GM21367 (cell line): ENCODE data around the gene DDX25.
"Not testable (repeated sequence)": the region's sequence is repeated elsewhere in the genome, so short reads cannot be mapped to it uniquely, and the experiment has no call there.

Experiments
- ATAC-seq: cut with Tn5 transposase; IDR thresholded peaks from one replicate; pipeline ENCODE4 v1.9.1; 2021; ENCODE audit not compliant: unreplicated experiment

DDX25 gene

DNA sequence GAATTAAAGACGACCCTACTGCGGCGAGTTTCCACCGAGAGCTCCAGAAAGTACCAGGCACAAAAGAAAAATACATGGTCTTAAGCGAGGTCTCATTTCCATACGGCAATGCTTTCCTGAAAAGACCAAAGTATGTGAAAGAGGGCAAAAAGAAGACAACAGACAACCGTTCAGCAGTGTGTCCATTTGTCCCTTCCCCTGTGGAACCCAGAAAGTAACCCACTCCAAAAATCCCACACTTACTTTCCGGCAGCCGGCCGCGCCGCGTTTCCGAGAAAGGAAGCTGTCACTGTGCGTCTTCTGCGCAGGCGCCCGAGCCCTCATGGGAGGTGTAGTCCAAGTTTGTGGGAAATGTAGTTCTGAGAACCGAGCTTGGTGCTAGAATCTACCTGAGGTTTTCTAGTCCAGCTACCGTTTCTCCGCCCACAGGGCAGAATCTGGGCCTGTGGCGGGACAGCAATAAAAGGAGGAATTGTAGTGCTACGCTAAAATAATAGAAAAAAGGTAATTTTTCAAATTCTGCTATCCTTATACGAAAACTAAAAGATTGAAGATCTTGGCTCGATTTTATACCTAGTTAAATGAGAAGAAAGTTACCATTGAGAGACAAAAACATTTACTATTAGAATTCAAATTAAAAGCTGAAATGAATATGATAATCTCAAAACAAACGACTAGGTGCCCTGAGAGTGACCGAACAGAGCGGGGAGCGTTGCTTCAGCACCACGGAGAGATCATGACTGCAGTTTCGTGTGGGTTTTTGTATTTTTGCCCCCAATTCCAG is 1.2 kb upstream of the DDX25 start, which contains the start of gene PUS3:
TSS of gene PUS3 (minus strand) at position 280 of the 784 bp plus-strand sequence. CDS start 6,922 bp downstream, outside the sequence.
- ATAC-seq: peak; percentile 99

DNA sequence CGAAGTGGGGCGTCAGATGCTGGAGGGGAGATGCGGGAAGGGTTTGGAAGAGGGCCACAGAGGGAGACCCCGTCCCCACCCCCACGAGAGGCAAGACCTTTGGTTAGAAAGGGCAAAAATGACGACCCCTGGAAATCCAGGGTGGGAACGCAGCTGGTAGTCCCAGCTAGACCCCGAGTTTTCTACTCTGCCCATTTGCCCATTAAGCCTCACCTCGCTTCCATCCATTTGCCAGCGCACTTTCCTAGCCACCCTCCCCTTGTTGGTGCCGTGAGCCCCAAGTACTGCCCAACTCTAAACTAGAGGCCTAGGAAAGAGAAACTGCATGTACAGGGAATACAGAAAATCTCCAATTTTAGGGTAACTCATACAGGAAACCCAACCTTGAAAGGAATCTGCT is 370 bp downstream of the DDX25 start:
- ATAC-seq: no peak

DNA sequence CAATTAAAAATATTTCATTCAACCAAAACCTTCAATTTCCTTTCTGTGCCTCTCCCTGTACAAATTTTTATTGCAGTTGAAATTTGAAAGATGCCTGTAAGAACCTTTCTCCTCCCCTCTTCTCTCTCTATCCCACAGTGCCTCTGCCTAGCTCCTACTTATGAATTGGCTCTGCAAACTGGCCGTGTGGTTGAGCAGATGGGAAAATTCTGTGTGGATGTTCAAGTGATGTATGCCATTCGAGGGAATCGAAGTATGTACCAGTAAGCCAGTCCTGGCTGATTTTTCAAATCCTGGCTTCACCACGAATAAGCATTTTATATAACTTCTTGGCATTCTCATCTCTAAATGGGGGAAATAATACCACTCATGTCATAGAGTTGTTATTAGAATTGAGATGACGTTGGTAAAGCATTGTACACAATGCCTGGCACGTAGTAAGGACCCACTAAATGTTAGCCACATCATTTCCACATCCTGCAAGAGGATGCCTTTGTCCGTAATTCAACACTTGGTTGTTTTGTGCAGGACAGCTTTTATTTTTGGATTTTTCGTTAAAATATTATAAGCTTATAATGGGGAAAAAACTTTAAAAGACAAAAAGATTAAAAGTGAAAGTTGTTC is 6.0 kb downstream of the DDX25 start:
- ATAC-seq: no peak

DNA sequence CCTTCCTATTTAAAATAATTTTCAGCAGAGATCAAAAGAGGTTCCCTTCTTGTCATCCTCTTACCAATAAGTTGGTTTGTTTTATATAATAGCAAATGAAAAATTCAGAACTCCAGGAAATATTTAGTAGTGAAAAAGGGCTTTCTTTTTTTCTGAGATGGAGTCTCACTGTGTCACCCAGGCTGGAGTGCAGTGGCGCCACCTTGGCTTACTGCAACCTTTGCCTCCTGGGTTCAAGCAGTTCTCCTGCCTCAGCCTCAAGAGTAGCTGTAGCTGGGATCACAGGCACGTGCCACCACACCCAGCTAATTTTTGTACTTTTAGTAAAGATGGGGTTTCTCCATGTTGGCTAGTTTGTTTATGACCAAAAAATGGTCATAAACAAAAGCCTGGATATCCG is 10.3 kb downstream of the DDX25 start:
- not testable (repeated sequence) for ATAC-seq

DNA sequence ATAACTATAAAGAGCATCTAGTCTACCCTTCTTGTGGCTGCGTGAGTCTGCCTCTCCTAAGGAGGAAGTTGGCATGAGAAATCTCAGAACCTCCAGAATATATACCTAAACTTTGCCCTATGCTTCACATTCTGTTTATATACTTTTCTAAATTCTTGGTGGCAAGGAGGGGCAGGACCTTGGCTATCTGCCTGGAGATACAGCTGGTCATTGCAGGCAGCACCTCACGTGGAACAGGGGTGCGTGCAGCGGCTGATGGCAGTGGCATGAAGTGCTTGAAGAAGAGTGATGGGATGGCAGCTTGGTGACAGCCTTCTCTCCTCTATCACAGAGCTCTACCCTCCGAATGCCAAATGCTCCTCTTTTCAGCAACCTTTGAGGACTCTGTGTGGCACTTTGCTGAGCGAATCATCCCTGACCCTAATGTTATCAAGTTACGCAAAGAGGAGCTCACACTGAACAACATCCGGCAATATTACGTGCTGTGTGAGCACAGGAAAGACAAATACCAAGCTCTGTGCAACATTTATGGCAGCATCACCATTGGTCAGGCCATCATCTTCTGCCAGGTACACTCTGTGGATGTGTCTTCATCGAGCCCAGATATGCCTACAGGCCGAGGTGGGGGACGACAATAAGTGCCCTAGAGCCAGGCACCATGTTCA is 12.5 kb downstream of the DDX25 start:
- ATAC-seq: no peak

DNA sequence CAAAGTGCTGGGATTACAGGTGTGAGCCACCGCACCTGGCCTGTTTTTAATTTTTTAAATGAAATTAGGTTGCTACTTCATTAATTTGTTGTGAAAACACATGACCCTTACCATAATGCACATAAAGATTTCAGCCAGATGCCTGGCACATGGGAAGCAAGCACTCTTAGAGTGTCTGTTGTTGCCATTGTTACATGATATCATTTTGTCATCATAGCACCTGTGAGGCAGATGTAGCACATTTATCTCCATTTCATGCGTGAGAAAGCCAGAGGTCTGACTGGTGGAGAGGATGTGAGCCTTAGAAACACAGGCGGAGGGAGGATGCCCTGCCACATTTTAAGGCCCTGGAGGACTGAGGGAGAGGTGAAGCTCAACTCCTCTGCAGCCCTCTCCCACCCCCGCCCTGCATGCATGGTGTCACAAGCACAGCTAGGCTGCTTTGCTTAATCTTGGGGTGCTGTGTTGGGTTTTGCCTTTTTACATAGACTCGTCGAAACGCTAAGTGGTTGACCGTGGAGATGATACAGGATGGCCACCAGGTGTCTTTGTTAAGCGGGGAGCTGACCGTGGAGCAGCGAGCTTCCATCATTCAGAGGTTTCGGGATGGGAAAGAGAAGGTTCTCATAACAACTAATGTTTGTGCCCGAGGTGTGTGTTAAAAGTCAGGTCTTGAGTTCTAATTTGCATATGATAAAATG is 14.0 kb downstream of the DDX25 start:
- no peak for ATAC-seq

DNA sequence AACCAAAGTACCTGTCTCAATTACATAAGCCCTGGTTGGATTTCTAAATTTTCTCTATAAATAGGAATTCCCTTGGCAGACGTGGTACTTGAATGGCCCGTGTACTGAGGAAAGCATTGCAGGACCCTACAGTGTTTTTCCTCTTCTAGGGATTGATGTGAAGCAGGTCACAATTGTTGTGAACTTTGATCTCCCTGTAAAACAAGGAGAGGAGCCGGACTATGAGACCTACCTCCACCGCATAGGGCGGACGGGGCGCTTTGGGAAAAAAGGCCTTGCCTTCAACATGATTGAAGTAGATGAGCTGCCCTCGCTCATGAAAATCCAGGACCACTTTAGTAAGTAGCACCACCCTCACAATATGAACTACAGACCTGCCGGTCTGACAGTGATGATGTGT is 16.7 kb downstream of the DDX25 start:
- ATAC-seq: no peak

DNA sequence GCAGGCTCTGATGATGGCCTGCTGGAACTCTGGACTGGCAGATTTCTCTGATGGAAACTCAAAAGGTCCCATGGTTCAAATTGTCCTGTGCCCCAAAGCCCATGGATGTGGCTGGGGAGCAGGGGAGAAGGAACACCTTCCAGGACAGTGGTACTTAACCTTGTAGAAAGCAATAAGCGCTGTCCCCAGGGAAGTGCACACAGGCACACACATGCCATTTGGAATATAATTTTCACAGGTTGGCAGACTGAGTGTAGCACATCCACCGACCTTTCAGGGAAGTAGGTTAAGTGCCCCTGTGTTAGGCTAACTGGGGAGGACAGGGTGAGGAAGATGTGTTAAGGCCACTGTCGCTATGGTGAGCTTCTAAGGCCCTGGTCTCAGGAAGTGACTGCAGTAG is 17.8 kb downstream of the DDX25 start:
- ATAC-seq: no peak

DNA sequence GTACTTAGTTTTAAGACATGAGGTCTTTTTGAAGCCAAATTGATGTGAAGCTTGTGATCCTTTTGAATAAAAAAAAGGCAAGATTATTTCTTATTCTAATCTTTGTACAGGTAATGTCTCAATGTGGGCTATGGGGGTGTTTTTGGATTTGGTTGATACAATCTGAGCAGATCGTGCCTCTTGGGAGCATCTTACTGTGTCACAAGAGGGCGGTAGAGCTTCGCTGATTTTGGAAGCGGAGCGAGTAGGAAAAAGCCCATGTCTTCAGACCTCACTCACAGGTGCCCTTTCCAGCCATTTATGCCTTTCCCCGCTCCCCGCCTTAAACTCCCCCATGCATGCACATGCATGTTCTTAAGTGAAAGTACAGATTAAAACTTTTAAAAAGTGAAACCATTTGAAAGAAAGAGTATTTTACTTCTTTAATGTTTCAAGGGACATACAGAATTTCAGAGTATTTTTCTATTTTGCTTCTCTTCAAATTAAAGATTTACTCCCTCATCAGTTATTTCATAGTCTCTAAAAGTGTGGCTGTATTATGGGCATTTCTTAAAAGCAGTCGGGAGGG is 18.8 kb downstream of the DDX25 start:
- no peak for ATAC-seq

DNA sequence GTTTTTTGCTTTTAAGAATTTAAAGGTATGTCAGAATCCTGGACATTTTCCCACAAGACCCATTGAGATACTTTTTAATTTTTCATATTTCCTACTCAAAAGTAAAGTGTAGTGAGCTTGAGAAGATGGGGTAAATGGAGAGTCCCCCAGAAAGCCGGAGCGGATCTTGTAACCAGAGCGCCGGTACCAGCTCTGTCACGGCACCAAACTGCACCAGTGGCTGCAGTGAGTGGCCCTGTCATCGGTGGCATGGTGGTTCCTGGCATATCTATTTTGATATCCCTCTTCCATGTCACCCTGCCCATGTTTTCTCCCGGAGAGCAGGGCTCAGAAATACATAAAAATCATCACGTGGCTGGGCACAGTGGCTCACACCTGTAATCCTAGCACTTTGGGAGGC is 19.3 kb downstream of the DDX25 start:
- ATAC-seq: no peak

DNA sequence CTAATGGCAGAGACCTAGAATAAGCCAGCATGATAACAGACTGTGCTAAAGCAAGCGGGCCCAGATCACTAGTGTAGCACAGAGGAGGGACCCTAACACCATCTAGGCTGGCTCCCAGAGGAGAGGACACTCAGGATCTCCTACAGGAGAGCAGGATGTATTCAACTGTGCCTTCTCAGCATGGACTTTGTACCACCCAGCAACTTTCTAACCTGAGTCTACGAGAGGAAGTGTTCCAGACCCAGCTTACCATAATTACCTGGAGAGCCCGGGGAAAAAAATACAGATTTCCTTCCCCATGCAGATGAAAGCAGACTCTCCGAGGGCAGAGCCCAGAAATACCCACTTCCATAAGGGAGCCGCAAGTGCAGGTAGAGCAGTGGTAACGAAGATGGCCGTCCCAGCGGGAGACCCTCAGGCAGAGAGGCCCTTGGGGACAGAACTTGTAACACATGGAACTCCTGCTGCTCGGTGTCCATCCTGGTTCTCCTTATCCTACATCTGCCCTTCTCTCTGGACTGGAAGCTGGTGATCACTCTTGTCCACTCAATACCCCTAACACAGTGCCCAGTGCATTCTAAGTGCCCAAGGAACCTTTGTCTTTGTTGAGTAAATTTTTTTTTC is 20.2 kb downstream of the DDX25 start:
- no peak for ATAC-seq

DNA sequence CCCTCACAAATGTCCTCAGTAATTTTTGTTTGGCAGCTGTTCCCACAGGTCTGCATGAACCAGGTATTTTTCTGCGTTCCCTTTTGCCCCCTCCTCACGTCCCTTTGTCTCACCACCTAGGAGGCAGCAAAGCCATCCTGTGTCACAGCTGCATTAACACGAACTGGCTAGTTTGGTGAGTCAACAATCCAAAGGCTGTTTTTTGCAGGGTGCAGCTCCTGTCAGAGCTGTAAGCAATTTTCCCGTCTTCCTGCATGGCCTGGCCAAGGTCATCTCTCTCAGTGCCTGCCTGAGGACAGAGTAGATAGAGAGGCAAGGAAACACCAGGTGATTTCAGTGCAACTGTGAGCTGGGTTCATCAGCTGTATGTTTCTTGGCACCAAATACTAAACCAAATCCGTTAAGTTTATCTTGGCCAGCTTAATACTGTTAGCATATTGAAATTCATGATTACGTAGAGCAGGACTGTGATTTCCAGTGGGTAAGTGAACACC is 21.0 kb downstream of the DDX25 start:
- ATAC-seq: no peak

DNA sequence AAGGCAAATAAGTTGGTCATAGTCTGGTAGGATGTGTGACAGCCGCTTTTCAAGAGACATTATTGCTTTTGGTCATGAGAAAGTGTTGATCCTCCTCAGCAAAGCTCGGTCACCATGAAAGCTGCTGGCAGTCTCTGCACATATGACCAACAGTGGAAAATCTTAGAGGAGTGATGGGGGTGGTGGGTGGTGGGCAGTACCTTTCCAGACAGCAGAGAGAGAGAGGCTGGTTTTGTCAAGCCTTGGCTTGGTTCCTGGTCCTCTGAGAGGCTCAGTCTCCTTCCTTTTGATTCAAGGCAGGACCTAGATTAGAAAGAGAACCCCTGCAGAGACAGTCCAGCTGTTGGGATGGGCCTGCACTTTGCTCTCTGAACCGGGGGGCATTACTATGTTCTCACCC is 21.5 kb downstream of the DDX25 start:
- no peak for ATAC-seq

DNA sequence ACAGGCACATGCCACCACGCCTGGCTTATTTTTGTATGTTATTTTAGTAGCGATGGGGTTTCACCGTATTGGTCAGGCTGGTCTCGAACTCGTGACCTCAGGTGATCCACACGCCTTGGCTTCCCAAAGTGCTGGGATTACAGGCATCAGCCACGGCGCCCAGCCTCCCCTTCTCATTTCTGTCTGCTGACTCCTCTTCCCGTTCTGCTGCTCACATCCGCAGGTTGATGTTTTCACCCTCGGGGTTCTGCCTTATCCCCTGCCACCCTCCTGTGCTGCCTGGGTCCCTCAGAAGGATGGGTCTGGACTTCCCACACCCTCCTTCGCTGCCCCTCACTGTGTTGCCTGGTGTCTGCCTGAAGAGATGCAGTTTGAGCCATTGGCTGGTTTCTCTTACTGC is 22.4 kb downstream of the DDX25 start:
- ATAC-seq: no peak

DNA sequence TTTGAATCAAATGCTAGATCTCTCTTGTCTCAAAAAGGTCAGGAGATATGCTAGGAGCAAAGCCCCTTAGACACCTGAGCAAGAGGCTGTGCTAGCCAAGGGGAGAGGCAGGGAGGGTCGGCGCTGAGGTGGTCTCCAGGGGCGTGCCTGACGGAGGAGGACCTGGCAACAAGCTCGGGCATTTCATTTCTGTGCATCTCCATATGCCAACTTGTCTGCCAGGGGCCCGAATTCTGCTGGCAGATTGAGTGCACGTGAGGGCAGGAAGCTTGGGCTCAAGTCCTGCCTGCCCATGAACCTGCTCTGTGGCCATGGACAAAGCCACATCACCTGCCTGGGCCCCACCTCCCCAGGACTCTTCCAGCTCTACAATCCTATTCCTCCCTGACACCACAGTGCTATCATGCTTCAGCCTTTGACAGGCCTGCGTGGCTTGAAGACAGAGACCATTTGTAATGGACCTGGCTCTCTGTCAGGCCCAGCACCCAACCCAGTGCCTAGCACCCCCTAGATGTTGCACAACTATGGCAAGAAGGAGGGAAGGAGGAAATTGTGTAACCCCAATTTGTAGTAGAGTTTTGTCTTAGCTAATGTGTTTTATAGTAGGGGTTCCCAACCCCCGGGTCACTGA is 25.3 kb downstream of the DDX25 start:
- ATAC-seq: no peak

DNA sequence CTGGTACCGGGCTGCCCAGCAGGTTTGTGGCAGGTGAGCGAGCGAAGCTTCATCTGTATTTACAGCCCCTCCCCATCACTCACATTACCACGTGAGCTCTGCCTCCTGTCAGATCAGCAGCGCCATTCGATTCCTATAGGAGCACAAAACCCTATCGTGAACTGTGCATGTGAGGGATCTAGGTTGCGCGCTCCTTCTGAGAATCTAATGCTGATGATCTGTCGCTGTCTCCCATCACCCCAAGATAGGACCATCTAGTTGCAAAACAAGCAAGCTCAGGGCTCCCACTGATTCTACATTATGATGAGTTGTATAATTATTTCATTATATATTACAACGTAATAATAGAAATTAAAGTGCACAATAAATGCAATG is 25.8 kb downstream of the DDX25 start:
- no peak for ATAC-seq

DNA sequence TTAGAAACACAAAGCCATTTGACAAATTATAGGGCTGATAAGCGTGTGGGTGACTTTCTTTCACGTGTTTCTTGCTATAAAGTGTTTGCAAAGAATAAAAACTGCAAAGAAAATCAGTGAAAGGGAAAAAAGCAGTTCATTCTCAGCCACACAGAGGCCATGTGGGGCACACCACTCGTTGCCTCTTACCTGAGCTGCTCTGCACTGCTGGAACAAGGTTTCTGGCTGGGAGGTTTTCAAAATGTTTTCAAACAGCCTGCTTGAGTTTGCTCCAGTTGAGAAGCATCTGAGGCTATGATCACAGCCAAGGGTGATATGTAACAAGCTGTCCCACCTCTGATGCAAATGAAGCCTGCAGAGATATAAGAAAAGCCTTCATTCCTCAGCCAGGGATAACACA is 26.8 kb downstream of the DDX25 start:
- ATAC-seq: no peak

DNA sequence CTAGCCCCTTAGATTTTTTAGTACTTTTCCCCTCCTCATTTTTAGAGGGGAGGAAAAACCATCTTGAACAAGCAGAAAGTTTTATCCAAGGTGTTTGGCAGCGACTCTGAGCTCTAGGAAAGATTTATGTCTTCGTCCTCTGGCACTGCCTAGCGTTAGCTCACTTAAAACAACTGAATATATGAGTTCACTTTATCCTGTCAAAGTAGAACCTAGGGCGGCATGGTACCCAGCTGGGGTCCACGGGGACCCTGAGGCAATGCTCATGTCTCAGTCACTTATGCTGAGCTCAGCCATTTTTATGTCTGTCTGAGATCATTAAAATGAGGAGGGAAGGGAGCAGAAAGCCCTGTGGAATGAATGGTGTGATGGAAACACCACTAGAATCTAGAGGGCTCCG is 27.4 kb downstream of the DDX25 start:
- no peak for ATAC-seq

DNA sequence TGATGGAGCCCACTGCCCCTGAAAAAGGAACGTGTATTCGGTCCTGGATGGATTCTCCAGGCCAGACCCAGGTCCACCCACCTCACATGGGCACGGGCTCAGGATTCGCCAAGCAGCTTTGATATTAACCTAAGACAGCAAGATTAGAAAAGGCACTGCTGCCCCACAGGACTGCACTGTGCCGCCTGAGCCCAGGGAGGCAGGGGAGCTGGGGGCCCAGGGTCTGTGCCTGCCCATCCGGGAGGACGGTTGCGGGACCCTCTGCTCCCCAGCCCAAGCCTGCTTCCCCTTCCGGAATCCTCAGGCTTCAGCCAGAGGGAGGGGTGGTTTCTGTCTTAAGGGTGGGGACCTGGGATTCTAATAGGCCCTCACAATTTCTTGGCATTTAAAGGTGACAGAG is 28.0 kb downstream of the DDX25 start:
- no peak for ATAC-seq
